Prostate gland (tissue), 2 donors: ENCODE data around the gene CDC42EP3. TPM values are rescaled to one million over a fixed set of nuclear protein-coding genes. Genes with fewer than 3 reads are reported as not detected.

Experiments used
- DNase-seq: peaks from one replicate; pipeline ENCODE4 v3.0.0-alpha.2; 2019; ENCODE audit warnings: low spot score
- H3K27ac ChIP-seq, 2 donors: fragments of 200-600 bp; sonication (generic); 2 replicates each; pipeline ENCODE4 v1.5.1; 2017 to 2019
- H3K27me3 ChIP-seq: fragments of 200-600 bp; sonication (generic); replicated peaks from 2 replicates; pipeline ENCODE4 v1.5.1; 2019; ENCODE audit not compliant: insufficient read depth
- H3K36me3 ChIP-seq, 2 donors: fragments of 200-600 bp; sonication (generic); 1 replicate in 1 of 2; 2 replicates in 1 of 2; pipeline versions ENCODE4 v1.5.1 to v1.8.1; 2017 to 2019
- H3K4me1 ChIP-seq: fragments of 200-600 bp; sonication (generic); replicated peaks from 2 replicates; pipeline ENCODE4 v1.5.1; 2019
- H3K4me3 ChIP-seq, 2 donors: fragments of 200-600 bp; sonication (generic); 2 replicates each; pipeline ENCODE4 v1.5.1; 2017 to 2019
- H3K9me3 ChIP-seq: fragments of 200-600 bp; sonication (generic); 2 replicates; pipeline ENCODE4 v1.5.1; 2017
- CTCF ChIP-seq, 4 experiments: fragments of 200-600 bp in 2 of 4; fragments of 450-650 bp in 2 of 4; sonication (generic) in 2 of 4; IDR thresholded peaks; 1 replicate in 3 of 4; 2 replicates in 1 of 4; pipeline ENCODE4 v1.5.1; 2016 to 2019; ENCODE audit warnings: antibody characterized with exemption in 4 of 4, mild to moderate bottlenecking in 2 of 4, moderate library complexity in 2 of 4
- POLR2A ChIP-seq: fragments of 450-650 bp; IDR thresholded peaks from one replicate; pipeline ENCODE4 v1.6.1; 2016; ENCODE audit warnings: antibody characterized with exemption, mild to moderate bottlenecking
- POLR2AphosphoS5 ChIP-seq: sonication (generic); formaldehyde crosslinking; IDR thresholded peaks from one replicate; pipeline ENCODE4 v1.6.1; 2017; ENCODE audit warnings: antibody characterized with exemption
- WGBS: methylation state at CpG from one replicate; pipeline ENCODE4 v1.1.5; 2018; 5-methylcytosine and 5-hydroxymethylcytosine counted together
- intact Hi-C: fragments of 100-400 bp; cut with DNase I; formaldehyde crosslinking; loops from one replicate; pipeline ENCODE4 v1.14.2; 2022
- total RNA-seq, 2 donors: library from RNA; depleted of rRNA; stranded (reverse); fragments of >200 nt; gene quantifications; one replicate each; pipeline ENCODE4 v1.1.0, GENCODE V29; 2016

The CDC42EP3 gene
- total RNA-seq, 2 donors from 2014 or later: 38.5 to 75.5 TPM

GRCh38 chr2:37623406-37623805 is 48.0 kb downstream of the CDC42EP3 start:
- intact Hi-C loops: no loop called here
- H3K9me3 ChIP-seq: no peaks in the 10 kb centered on the region
- TF ChIP-seq CTCF (IDR thresholded peaks at IDR 0.05): no peak
- TF ChIP-seq POLR2A: no peak
- no peak for TF ChIP-seq POLR2AphosphoS5
- no peak overlapping the region for H3K27ac ChIP-seq
- no peaks in the 10 kb centered on the region for H3K36me3 ChIP-seq
- H3K4me3 ChIP-seq: no peak overlapping the region
- DNase-seq: no peak
- H3K27me3 ChIP-seq: no peaks in the 10 kb centered on the region
- no peaks in the 10 kb centered on the region for H3K4me1 ChIP-seq

- no peaks in the 10 kb centered on the region for H3K36me3 ChIP-seq
- H3K4me1 ChIP-seq: no peaks in the 10 kb centered on the region
- no peaks in the 10 kb centered on the region for H3K27me3 ChIP-seq
- H3K27ac ChIP-seq: no peak overlapping the region
- no peak overlapping the region for H3K4me3 ChIP-seq
- no peaks in the 10 kb centered on the region for H3K9me3 ChIP-seq
- DNase-seq: no peak
- TF ChIP-seq CTCF (IDR thresholded peaks at IDR 0.05): no peak
- no peak for TF ChIP-seq POLR2A
- TF ChIP-seq POLR2AphosphoS5: no peak
- intact Hi-C loops: no loop called here
- 87% methylated on average over 4 of the region's 4 CpGs for WGBS
Measured at GRCh38 chr2:37622450-37623100, 48.9 kb downstream of the CDC42EP3 start.

- no peak for DNase-seq
- Histone ChIP-seq H3K4me1 (no peaks in the 10 kb centered on the region), H3K27me3 (no peaks in the 10 kb centered on the region), H3K27ac (no peak overlapping the region), H3K36me3 (no peaks in the 10 kb centered on the region), H3K9me3 (no peaks in the 10 kb centered on the region), H3K4me3 (no peak overlapping the region)
- intact Hi-C loops: no loop called here
- WGBS: 68% methylated on average over 1 of the region's 1 CpG
- no peak for TF ChIP-seq CTCF (IDR thresholded peaks at IDR 0.05)
- no peak for TF ChIP-seq POLR2AphosphoS5
- TF ChIP-seq POLR2A: no peak
Measured at GRCh38 chr2:37621199-37621598, 50.2 kb downstream of the CDC42EP3 start.

- no peak for TF ChIP-seq CTCF (IDR thresholded peaks at IDR 0.05)
- no peak for TF ChIP-seq POLR2A
- TF ChIP-seq POLR2AphosphoS5: no peak
- intact Hi-C loops: no loop called here
- Histone ChIP-seq H3K27me3 (no peaks in the 10 kb centered on the region), H3K4me1 (no peaks in the 10 kb centered on the region), H3K9me3 (no peaks in the 10 kb centered on the region), H3K36me3 (no peaks in the 10 kb centered on the region), H3K4me3 (no peak overlapping the region), H3K27ac (no peak overlapping the region)
- no peak for DNase-seq
Measured at GRCh38 chr2:37619959-37620300, 51.5 kb downstream of the CDC42EP3 start.

- 81% methylated on average over 7 of the region's 7 CpGs for WGBS
- no peak for TF ChIP-seq POLR2A
- TF ChIP-seq CTCF (IDR thresholded peaks at IDR 0.05): no peak
- no peak for TF ChIP-seq POLR2AphosphoS5
- H3K27me3 ChIP-seq: no peaks in the 10 kb centered on the region
- no peak for DNase-seq
- no peak overlapping the region for H3K4me3 ChIP-seq
- no peak overlapping the region for H3K27ac ChIP-seq
- H3K4me1 ChIP-seq: no peaks in the 10 kb centered on the region
- intact Hi-C loops: no loop called here
- no peaks in the 10 kb centered on the region for H3K36me3 ChIP-seq
- H3K9me3 ChIP-seq: no peaks in the 10 kb centered on the region
Measured at GRCh38 chr2:37619230-37619958, 52.0 kb downstream of the CDC42EP3 start.
